SKM-1 (cell line): ENCODE results near the gene LPIN3.

Experiments
- DNase-seq: peaks from one replicate; lab custom pipeline; 2025; ENCODE audit not compliant: unreplicated experiment; lab: John Stamatoyannopoulos, UW

The LPIN3 gene

GRCh38 chr20:41348430-41349172 lies 8.0 kb downstream of the LPIN3 start:
- no peak for DNase-seq

- DNase-seq, result no peak
Observed at GRCh38 chr20:41349266-41349665, 8.6 kb downstream of the LPIN3 start.

GRCh38 chr20:41349943-41350342 lies 9.3 kb downstream of the LPIN3 start:
- no peak for DNase-seq

GRCh38 chr20:41350408-41350962 lies 9.9 kb downstream of the LPIN3 start:
- DNase-seq, result no peak

GRCh38 chr20:41352106-41352505 lies 11.5 kb downstream of the LPIN3 start:
- no peak for DNase-seq

GRCh38 chr20:41352666-41353065 lies 12.0 kb downstream of the LPIN3 start:
- DNase-seq, result no peak

- DNase-seq, result no peak
Observed at GRCh38 chr20:41353530-41353929, 12.9 kb downstream of the LPIN3 start.

GRCh38 chr20:41355192-41355591 lies 14.6 kb downstream of the LPIN3 start:
- DNase-seq, result no peak

GRCh38 chr20:41355598-41356203 lies 15.1 kb downstream of the LPIN3 start:
- DNase-seq, result no peak

GRCh38 chr20:41356951-41357350 lies 16.3 kb downstream of the LPIN3 start:
- DNase-seq, result no peak

GRCh38 chr20:41357424-41358163 lies 17.0 kb downstream of the LPIN3 start:
- no peak for DNase-seq

- DNase-seq, result no peak
Observed at GRCh38 chr20:41358230-41358629, 17.6 kb downstream of the LPIN3 start.

GRCh38 chr20:41358717-41359116 lies 18.1 kb downstream of the LPIN3 start:
- DNase-seq, result no peak

- DNase-seq, result no peak
Observed at GRCh38 chr20:41359541-41360011, 19.0 kb downstream of the LPIN3 start.

- no peak for DNase-seq
Observed at GRCh38 chr20:41360831-41361756, 20.5 kb downstream of the LPIN3 start.

- DNase-seq, result no peak
Observed at GRCh38 chr20:41361757-41362747, 21.4 kb downstream of the LPIN3 start.

- DNase-seq, result no peak
Observed at GRCh38 chr20:41362748-41363140, 22.1 kb downstream of the LPIN3 start.

- no peak for DNase-seq
Observed at GRCh38 chr20:41363601-41364000, 23.0 kb downstream of the LPIN3 start.

GRCh38 chr20:41364236-41364855 lies 23.7 kb downstream of the LPIN3 start:
- no peak for DNase-seq
